ENCODE results near the gene GARRE1.
"Not testable (repeated sequence)": the region's sequence is repeated elsewhere in the genome, so short reads cannot be mapped to it uniquely, and the experiment has no call there.

DNA sequence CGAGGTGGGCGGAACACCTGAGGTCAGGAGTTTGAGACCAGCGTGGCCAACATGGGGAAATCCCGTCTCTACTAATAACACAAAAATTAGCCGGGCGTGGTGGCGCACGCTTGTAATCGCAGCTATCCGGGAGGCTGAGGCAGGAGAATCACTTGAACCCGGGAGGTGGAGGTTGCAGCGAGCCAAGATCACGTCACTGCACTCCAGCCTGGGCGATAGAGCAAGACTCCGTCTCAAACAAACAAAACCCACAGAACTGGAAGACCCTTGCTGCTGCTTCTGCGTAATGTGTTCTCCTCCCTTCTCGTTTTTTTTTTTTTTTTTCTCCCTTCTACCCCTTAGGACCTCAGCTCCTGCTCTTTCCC is 691 bp upstream of the GARRE1 start:
- TF ChIP-seq, protein P1, sequence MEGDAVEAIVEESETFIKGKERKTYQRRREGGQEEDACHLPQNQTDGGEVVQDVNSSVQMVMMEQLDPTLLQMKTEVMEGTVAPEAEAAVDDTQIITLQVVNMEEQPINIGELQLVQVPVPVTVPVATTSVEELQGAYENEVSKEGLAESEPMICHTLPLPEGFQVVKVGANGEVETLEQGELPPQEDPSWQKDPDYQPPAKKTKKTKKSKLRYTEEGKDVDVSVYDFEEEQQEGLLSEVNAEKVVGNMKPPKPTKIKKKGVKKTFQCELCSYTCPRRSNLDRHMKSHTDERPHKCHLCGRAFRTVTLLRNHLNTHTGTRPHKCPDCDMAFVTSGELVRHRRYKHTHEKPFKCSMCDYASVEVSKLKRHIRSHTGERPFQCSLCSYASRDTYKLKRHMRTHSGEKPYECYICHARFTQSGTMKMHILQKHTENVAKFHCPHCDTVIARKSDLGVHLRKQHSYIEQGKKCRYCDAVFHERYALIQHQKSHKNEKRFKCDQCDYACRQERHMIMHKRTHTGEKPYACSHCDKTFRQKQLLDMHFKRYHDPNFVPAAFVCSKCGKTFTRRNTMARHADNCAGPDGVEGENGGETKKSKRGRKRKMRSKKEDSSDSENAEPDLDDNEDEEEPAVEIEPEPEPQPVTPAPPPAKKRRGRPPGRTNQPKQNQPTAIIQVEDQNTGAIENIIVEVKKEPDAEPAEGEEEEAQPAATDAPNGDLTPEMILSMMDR (conservative IDR thresholded peaks at IDR 0.05) = not testable (repeated sequence)
- TF ChIP-seq EZH2 (IDR thresholded peaks at IDR 0.05; ENCODE audit: low read depth) = not testable (repeated sequence)
